Measurements from ENCODE around the gene RNF224.

DNA sequence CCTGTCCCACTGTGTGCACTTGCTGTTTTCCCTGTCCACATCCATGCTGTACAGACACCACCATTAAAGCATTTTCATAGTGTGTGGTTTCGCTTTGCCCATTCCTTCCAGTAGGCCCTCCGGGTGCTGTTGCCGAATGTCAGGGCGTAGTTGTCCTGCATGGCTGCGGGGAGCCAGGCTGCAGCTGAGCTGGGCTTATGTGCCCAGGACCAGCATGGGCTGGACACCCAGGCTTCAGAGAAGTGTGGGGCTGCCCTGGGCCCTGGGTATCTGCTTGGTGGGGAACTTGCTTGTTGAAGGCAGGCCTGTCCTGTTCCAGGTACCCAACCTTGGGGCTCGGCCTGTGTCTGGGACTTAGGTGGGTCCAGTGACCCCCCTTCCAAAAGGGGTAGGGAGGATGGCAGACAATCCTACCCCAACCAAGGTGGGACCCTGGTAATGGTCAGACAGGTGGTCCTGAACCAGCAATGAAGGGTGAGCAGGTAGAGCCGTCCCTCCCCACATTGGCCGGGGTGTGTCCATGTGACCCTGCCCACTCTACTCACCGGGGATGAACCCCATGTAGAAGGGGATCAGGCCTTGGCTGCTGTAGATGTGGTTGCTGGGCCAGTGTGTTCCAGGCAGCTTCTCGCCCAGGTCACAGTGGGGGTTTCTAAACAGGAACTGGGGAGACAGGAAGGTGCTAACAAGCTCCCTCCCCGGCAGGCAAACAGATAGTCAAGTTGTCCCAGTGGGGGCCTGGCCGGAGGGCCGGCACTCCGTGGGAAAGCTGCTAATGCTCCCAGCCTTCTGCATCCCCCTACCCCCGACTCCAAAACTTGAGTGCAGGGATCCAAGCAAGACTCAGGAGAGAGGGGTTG, 16.6 kb downstream of the RNF224 start:
- TF ChIP-seq, protein P1, sequence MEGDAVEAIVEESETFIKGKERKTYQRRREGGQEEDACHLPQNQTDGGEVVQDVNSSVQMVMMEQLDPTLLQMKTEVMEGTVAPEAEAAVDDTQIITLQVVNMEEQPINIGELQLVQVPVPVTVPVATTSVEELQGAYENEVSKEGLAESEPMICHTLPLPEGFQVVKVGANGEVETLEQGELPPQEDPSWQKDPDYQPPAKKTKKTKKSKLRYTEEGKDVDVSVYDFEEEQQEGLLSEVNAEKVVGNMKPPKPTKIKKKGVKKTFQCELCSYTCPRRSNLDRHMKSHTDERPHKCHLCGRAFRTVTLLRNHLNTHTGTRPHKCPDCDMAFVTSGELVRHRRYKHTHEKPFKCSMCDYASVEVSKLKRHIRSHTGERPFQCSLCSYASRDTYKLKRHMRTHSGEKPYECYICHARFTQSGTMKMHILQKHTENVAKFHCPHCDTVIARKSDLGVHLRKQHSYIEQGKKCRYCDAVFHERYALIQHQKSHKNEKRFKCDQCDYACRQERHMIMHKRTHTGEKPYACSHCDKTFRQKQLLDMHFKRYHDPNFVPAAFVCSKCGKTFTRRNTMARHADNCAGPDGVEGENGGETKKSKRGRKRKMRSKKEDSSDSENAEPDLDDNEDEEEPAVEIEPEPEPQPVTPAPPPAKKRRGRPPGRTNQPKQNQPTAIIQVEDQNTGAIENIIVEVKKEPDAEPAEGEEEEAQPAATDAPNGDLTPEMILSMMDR (IDR thresholded peaks at IDR 0.05), result no peak
- no peak for TF ChIP-seq ZFX (IDR thresholded peaks at IDR 0.05; ENCODE audit: borderline replicate concordance)

All from 22Rv1 (cell line).